Hepatocyte (in vitro differentiated cells): ENCODE results near the gene TACC2. TPM values are rescaled to one million over a fixed set of nuclear protein-coding genes. Genes with fewer than 3 reads are reported as not detected.

Source experiments
- DNase-seq: peaks from one replicate; pipeline ENCODE4 v3.0.0-alpha.2; 2016; ENCODE audit warnings: low spot score
- H2AFZ ChIP-seq: fragments of 200-600 bp; sonication (generic); 2 replicates; pipeline ENCODE4 v1.6.0; 2016; ENCODE audit warnings: antibody characterized with exemption, mild to moderate bottlenecking
- H3K27ac ChIP-seq: fragments of 200-600 bp; sonication (generic); 2 replicates; pipeline ENCODE4 v1.5.1; 2016; ENCODE audit warnings: mild to moderate bottlenecking
- H3K27me3 ChIP-seq: fragments of 200-600 bp; sonication (generic); 2 replicates; pipeline ENCODE4 v1.6.1; 2016
- H3K36me3 ChIP-seq: fragments of 200-600 bp; sonication (generic); replicated peaks from 2 replicates; pipeline ENCODE4 v1.5.1; 2016; ENCODE audit warnings: low read depth; ENCODE audit not compliant: insufficient read depth
- H3K4me1 ChIP-seq: fragments of 200-600 bp; sonication (generic); 2 replicates; pipeline ENCODE4 v1.5.1; 2016; ENCODE audit warnings: mild to moderate bottlenecking, moderate library complexity; ENCODE audit not compliant: insufficient read depth
- H3K4me2 ChIP-seq: fragments of 200-600 bp; sonication (generic); 2 replicates; pipeline ENCODE4 v1.6.0; 2016
- H3K4me3 ChIP-seq: fragments of 200-600 bp; sonication (generic); 2 replicates; pipeline ENCODE4 v1.5.1; 2016; ENCODE audit warnings: mild to moderate bottlenecking
- H3K79me2 ChIP-seq: fragments of 200-600 bp; sonication (generic); 2 replicates; pipeline ENCODE4 v1.6.0; 2017; ENCODE audit warnings: mild to moderate bottlenecking
- H3K9me2 ChIP-seq: fragments of 200-600 bp; sonication (generic); replicated peaks from 2 replicates; pipeline ENCODE4 v1.6.0; 2017; ENCODE audit warnings: mild to moderate bottlenecking; ENCODE audit not compliant: insufficient read depth
- H3K9me3 ChIP-seq: fragments of 200-600 bp; sonication (generic); 2 replicates; pipeline ENCODE4 v1.5.1; 2016; ENCODE audit warnings: low read depth, mild to moderate bottlenecking
- H4K20me1 ChIP-seq: fragments of 200-600 bp; sonication (generic); 2 replicates; pipeline ENCODE4 v1.6.0; 2016; ENCODE audit warnings: mild to moderate bottlenecking; ENCODE audit not compliant: insufficient read depth, poor library complexity, severe bottlenecking
- CTCF ChIP-seq: fragments of 200-600 bp; sonication (generic); IDR thresholded peaks from 2 replicates; pipeline ENCODE4 v1.5.1; 2016; ENCODE audit warnings: antibody characterized with exemption, mild to moderate bottlenecking; ENCODE audit not compliant: poor library complexity
- EZH2 ChIP-seq: fragments of 200-600 bp; sonication (generic); IDR thresholded peaks from 2 replicates; pipeline ENCODE4 v1.6.1; 2016; ENCODE audit warnings: antibody characterized with exemption, mild to moderate bottlenecking, borderline replicate concordance
- EZH2phosphoT487 ChIP-seq: fragments of 200-600 bp; sonication (generic); IDR thresholded peaks from one replicate; pipeline ENCODE4 v1.6.1; 2018; ENCODE audit warnings: antibody characterized with exemption, mild to moderate bottlenecking, low read depth, moderate library complexity; ENCODE audit not compliant: unreplicated experiment, severe bottlenecking
- WGBS: methylation state at CpG from one replicate; pipeline ENCODE4 v1.1.6; 2016; ENCODE audit warnings: low lambda C conversion rate; ENCODE audit errors: missing lambda C conversion rate; 5-methylcytosine and 5-hydroxymethylcytosine counted together
- polyA plus RNA-seq: library from polyadenylated mRNA; unstranded; fragments of >200 nt; fragmentation: Nextera tagmentation; extraction: Ambion mirVana; gene quantifications from 2 replicates; pipeline ENCODE4 v1.2.1, GENCODE V29; 2016
- total RNA-seq: library from RNA; depleted of rRNA; stranded (reverse); fragments of >200 nt; gene quantifications from 2 replicates; pipeline ENCODE4 v1.2.3, GENCODE V29; 2014

TACC2 gene
- total and polyA plus RNA-seq, 2 experiments from 2014 or later = 20.0 to 34.6 TPM

GRCh38 chr10:122128357-122128756 lies 139.4 kb downstream of the TACC2 start:
- Histone ChIP-seq H3K79me2 (peaks cover 51% of the 10 kb centered on the region), H3K9me2 (no peaks in the 10 kb centered on the region), H3K36me3 (no peaks in the 10 kb centered on the region), H3K4me1 (peaks cover 23% of the 10 kb centered on the region), H2AFZ (no peak overlapping the region), H3K27me3 (no peaks in the 10 kb centered on the region), H3K4me2 (peak overlapping the region; percentile 15), H3K4me3 (no peak overlapping the region), H3K27ac (peak overlapping the region; percentile 33), H4K20me1 (peaks cover 7% of the 10 kb centered on the region), H3K9me3 (no peaks in the 10 kb centered on the region)
- 91% methylated on average over 5 of the region's 5 CpGs for WGBS
- TF ChIP-seq EZH2 (no peak), CTCF (no peak), EZH2phosphoT487 (no peak)
- DNase-seq = no peak

- DNase-seq = no peak
- Histone ChIP-seq H3K79me2 (peaks cover 38% of the 10 kb centered on the region), H3K4me2 (no peak overlapping the region), H3K27ac (no peak overlapping the region), H3K27me3 (no peaks in the 10 kb centered on the region), H2AFZ (no peak overlapping the region), H3K9me3 (no peaks in the 10 kb centered on the region), H4K20me1 (peaks cover 7% of the 10 kb centered on the region), H3K36me3 (no peaks in the 10 kb centered on the region), H3K9me2 (no peaks in the 10 kb centered on the region), H3K4me1 (peaks cover 23% of the 10 kb centered on the region), H3K4me3 (no peak overlapping the region)
- no peak for TF ChIP-seq EZH2phosphoT487
- TF ChIP-seq EZH2 = no peak
- no peak for TF ChIP-seq CTCF
- 96% methylated on average over 8 of the region's 8 CpGs for WGBS
Observed at GRCh38 chr10:122130474-122131110, 141.6 kb downstream of the TACC2 start.

GRCh38 chr10:122132331-122132755 lies 143.4 kb downstream of the TACC2 start:
- no peak for DNase-seq
- H3K27ac ChIP-seq = peak overlapping the region; percentile 48

More at GRCh38 chr10:122132331-122132755, 143.4 kb downstream of the TACC2 start:
- Histone ChIP-seq H3K9me3 (no peaks in the 10 kb centered on the region), H4K20me1 (peaks cover 7% of the 10 kb centered on the region), H2AFZ (no peak overlapping the region), H3K36me3 (no peaks in the 10 kb centered on the region), H3K9me2 (no peaks in the 10 kb centered on the region), H3K4me1 (peaks cover 19% of the 10 kb centered on the region), H3K4me3 (no peak overlapping the region), H3K79me2 (peaks cover 35% of the 10 kb centered on the region), H3K27me3 (no peaks in the 10 kb centered on the region), H3K4me2 (peak overlapping the region; percentile 37)
- TF ChIP-seq EZH2phosphoT487 (no peak), CTCF (no peak), EZH2 (no peak)
- WGBS = 49% methylated on average over 15 of the region's 15 CpGs
